Measurements from ENCODE around the gene TOR3A. TPM values are rescaled to one million over a fixed set of nuclear protein-coding genes. Genes with fewer than 3 reads are reported as not detected.

TOR3A gene
- total RNA-seq, 4 donors from 2014 or later = 19.2 to 42.9 (median 33.9) TPM

DNA sequence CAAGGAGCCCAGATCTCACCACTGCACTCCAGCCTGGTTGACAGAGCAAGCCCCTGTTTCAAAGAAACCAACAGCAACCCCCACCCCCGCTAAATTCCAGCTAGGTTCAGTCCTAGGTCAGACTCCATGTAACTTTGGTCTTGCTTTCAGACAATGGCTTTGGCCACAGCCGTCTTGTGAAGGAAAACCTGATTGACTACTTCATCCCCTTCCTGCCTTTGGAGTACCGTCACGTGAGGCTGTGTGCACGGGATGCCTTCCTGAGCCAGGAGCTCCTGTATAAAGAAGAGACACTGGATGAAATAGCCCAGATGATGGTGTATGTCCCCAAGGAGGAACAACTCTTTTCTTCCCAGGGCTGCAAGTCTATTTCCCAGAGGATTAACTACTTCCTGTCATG is 12.9 kb downstream of the TOR3A start:
- Histone ChIP-seq H3K27me3 (no peaks in the 10 kb centered on the region), H3K27ac (no peak overlapping the region), H3K36me3 (peaks cover 0 to 75% (median 0%) of the 10 kb centered on the region in 3 donors), H3K4me1 (no peaks in the 10 kb centered on the region), H3K4me3 (no peak overlapping the region), H3K9me3 (no peaks in the 10 kb centered on the region)
- no peak for TF ChIP-seq POLR2A (IDR thresholded peaks at IDR 0.05)
- TF ChIP-seq, protein P1, sequence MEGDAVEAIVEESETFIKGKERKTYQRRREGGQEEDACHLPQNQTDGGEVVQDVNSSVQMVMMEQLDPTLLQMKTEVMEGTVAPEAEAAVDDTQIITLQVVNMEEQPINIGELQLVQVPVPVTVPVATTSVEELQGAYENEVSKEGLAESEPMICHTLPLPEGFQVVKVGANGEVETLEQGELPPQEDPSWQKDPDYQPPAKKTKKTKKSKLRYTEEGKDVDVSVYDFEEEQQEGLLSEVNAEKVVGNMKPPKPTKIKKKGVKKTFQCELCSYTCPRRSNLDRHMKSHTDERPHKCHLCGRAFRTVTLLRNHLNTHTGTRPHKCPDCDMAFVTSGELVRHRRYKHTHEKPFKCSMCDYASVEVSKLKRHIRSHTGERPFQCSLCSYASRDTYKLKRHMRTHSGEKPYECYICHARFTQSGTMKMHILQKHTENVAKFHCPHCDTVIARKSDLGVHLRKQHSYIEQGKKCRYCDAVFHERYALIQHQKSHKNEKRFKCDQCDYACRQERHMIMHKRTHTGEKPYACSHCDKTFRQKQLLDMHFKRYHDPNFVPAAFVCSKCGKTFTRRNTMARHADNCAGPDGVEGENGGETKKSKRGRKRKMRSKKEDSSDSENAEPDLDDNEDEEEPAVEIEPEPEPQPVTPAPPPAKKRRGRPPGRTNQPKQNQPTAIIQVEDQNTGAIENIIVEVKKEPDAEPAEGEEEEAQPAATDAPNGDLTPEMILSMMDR (IDR thresholded peaks at IDR 0.05) = no peak
- no peak for DNase-seq

DNA sequence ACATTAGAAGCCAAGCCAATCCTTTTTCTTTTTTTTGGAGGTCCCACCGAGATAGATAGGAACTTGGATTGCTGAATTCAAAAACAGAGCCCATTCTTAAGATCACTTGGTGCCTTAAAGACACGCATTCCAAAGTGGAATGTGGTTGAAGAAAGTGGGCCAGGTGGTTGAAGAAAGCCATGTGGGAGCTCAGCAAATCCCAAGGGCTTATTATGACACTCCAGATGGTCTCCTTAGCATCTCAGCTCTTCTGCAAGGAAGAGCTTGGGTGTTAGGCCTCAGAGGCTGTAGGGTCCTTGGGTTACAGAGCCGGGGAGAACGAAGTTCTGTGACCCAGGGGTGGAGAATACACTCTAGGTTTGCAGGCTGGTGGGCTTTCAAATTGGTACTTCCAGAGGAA is 13.5 kb downstream of the TOR3A start:
- TF ChIP-seq, protein P1 (IDR thresholded peaks at IDR 0.05) = no peak
- Histone ChIP-seq H3K9me3 (no peaks in the 10 kb centered on the region), H3K36me3 (peaks cover 0 to 70% (median 0%) of the 10 kb centered on the region in 3 donors), H3K27ac (no peak overlapping the region), H3K27me3 (no peaks in the 10 kb centered on the region), H3K4me3 (no peak overlapping the region), H3K4me1 (no peaks in the 10 kb centered on the region)
- DNase-seq = no peak

DNA sequence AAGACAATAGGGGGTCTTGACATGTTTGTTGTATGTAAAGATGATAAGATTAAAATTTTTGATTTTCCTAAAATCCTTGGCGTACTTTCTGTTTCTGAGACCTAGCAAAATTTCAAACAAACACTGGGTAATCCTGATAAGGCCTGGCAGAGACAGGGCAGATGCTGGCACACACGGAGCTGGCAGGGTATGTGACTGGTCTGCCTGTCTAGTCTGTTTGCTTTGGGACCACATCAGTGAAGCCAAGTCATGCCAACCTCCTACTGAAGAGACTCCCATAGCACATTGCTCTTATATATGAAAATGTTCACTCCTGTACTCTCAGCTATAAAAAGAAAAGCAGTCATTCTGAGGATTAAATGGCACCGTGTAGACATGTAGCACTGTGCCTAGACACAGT is 14.1 kb downstream of the TOR3A start:
- no peaks in the 10 kb centered on the region for H3K4me1 ChIP-seq
- peaks cover 0 to 64% (median 0%) of the 10 kb centered on the region in 3 donors for H3K36me3 ChIP-seq
- no peaks in the 10 kb centered on the region for H3K27me3 ChIP-seq
- no peak overlapping the region for H3K4me3 ChIP-seq
- no peak for TF ChIP-seq POLR2A (IDR thresholded peaks at IDR 0.05)
- TF ChIP-seq, protein P1 (IDR thresholded peaks at IDR 0.05) = no peak
- DNase-seq = no peak
- H3K27ac ChIP-seq = no peak overlapping the region
- H3K9me3 ChIP-seq = no peaks in the 10 kb centered on the region

DNA sequence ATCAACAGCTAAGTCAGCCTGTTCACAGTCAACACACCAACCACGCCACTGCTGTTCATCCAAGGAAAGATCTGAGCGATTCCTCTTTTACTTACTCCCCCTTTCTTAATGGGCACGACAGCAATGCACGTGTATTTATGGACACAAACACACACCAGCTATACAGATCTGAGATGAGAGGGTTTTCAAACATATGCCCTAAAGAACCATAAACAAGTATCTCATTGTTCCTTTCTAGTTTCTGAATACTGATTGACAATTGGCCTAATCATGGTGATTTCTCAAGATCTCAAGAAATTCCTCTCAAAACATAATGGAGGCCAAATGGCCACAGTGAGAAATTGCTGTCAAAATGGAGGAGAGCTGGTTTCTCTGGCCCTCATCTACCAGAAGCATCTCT is 18.0 kb downstream of the TOR3A start:
- Histone ChIP-seq H3K4me3 (no peak overlapping the region), H3K9me3 (no peaks in the 10 kb centered on the region), H3K4me1 (no peaks in the 10 kb centered on the region), H3K36me3 (peaks cover 0 to 33% (median 0%) of the 10 kb centered on the region in 3 donors), H3K27me3 (no peaks in the 10 kb centered on the region), H3K27ac (no peak overlapping the region)
- TF ChIP-seq, protein P1 (IDR thresholded peaks at IDR 0.05) = no peak
- TF ChIP-seq POLR2A (IDR thresholded peaks at IDR 0.05) = no peak
- no peak for DNase-seq

DNA sequence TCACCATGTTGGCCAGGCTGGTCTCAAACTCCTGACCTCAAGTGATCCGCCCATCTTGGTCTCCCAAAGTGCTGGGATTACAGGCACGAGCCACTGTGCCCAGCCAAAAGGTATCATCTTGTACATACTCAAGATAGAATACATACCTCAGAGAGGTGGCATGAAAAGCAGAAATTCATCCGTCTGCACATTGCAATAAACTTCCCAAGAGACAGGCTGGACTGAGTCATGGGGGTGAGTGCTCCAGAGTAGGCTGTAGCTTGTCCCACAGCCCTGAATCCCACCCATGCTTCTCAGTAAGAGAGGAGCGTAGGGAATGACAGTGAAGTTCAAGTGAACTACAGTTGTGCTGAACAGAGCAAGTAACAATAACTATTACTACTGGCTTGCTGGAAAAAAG is 19.7 kb downstream of the TOR3A start:
- H3K4me3 ChIP-seq = no peak overlapping the region
- no peak overlapping the region for H3K27ac ChIP-seq
- no peaks in the 10 kb centered on the region for H3K9me3 ChIP-seq
- H3K27me3 ChIP-seq = no peaks in the 10 kb centered on the region
- no peaks in the 10 kb centered on the region for H3K4me1 ChIP-seq
- TF ChIP-seq, protein P1 (IDR thresholded peaks at IDR 0.05) = no peak
- no peak for TF ChIP-seq POLR2A (IDR thresholded peaks at IDR 0.05)
- H3K36me3 ChIP-seq = peaks cover 0 to 16% (median 0%) of the 10 kb centered on the region in 3 donors
- DNase-seq = no peak

DNA sequence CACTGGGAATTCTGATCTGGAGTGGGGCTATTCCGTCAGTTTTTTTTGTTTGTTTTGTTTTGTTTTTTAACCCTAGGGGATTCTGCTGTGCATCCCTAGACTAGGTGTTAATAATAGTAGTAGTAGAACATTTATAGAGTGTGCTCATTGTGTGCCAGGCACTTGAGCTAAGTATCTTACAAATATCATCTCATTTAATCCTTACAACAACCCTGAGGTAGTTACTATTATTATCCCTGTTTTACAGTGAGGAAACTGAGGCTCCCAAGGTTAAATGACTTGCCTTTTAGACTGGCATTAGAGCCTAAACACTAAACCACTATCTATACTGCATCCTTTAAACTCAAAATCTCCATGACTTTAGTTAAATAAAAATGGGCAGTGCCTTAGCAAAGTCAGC is 22.1 kb downstream of the TOR3A start:
- Histone ChIP-seq H3K27ac (no peak overlapping the region), H3K4me1 (no peaks in the 10 kb centered on the region), H3K27me3 (no peaks in the 10 kb centered on the region), H3K9me3 (no peaks in the 10 kb centered on the region), H3K4me3 (no peak overlapping the region), H3K36me3 (peaks cover 0 to 14% (median 0%) of the 10 kb centered on the region in 3 donors)
- no peak for TF ChIP-seq POLR2A (IDR thresholded peaks at IDR 0.05)
- TF ChIP-seq, protein P1 (IDR thresholded peaks at IDR 0.05) = no peak
- DNase-seq = no peak
